Measurements from ENCODE around the gene C11orf24. TPM values are rescaled to one million over a fixed set of nuclear protein-coding genes. Genes with fewer than 3 reads are reported as not detected.

Gene C11orf24
- total and polyA plus RNA-seq, 12 donors = 8.8 to 46.5 (median 26.8) TPM

- Histone ChIP-seq H3K4me1 (replicated peaks in 1 of 2) (no peaks in the 10 kb centered on the region), H3K36me3 (replicated peaks in 1 of 2) (no peaks in the 10 kb centered on the region), H3K4me3 (no peak overlapping the region), H3K27ac (no peak overlapping the region), H3K9me3 (replicated peaks in 1 of 3) (no peaks in the 10 kb centered on the region), H3K27me3 (no peaks in the 10 kb centered on the region)
- DNase-seq = no peak
- no peak for TF ChIP-seq CTCF (IDR thresholded peaks at IDR 0.05)
- no peak for TF ChIP-seq POLR2A (IDR thresholded peaks at IDR 0.05)
- intact Hi-C loops (cut with DNase I) = no loop called here
- whole genome bisulfite sequencing, 4 donors = 77 to 89% (median 81%) methylated on average over 5 of the region's 5 CpGs
These were observed 7.9 kb upstream of the C11orf24 start for GRCh38 chr11:68279676-68280075.

DNA sequence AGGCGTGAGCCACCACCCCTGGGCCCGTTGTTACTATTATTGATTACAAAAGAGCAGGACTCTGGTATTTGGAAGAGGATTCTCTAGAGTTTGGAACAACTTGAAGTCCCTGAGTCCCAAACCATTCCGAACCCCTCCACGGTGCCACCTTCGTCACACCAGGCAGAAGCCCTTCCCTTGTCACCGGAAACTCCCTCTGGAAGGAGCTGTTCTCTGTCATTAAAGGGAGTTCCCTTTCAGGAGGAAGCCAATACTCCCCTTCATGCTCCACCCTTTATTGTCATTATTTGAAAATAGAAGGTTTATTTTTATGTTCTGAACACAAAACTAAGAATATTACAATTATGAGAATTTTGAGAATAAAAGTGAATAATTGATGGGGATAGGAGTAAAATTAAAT lies 5.1 kb upstream of the C11orf24 start:
- TF ChIP-seq POLR2A (IDR thresholded peaks at IDR 0.05) (no peak), CTCF (IDR thresholded peaks at IDR 0.05) (no peak)
- intact Hi-C loops (cut with DNase I) = no loop called here
- 80 to 87% (median 84%) methylated on average over 6 of the region's 6 CpGs for WGBS, 4 donors
- no peak overlapping the region for H3K4me3 ChIP-seq
- no peaks in the 10 kb centered on the region for H3K9me3 ChIP-seq (replicated peaks in 1 of 3)
- H3K27me3 ChIP-seq = no peaks in the 10 kb centered on the region
- no peaks in the 10 kb centered on the region for H3K36me3 ChIP-seq (replicated peaks in 1 of 2)
- no peaks in the 10 kb centered on the region for H3K4me1 ChIP-seq (replicated peaks in 1 of 2)
- no peak overlapping the region for H3K27ac ChIP-seq
- no peak for DNase-seq

DNA sequence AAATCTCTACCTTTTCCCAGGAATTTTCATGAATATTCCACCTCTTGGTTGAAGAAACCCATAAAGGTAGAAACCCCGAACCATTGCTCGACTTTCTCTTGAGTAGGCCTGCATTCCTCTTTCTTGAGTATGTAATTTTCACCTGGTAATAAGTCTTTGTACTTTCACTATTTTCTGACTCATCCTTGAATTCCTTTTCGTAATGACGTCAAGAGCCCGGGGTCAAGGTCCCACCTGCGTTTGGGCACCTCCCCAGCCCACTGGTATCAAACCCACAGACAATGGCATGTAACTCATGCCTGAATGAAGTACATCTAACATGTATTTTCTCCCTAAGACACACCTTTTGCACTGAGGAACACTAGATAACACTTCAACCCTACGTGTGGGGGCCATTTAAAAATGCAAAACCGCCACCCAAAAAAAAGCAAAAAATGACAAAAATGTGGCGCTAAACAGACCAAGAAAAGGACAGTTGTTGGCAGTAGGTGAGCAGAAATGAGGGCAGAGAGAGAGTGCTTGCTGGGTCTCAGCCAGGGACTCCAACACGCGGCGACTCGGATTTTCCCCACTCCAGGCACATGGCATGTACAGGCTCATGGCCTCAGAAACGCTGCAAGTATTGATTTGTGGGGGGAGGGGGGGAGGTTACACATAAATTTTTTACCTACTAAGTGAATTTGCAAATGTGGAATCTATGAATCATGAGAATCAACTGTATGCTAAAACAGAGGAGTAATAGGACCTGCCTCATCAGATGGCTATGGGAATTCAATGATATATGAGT lies 4.1 kb upstream of the C11orf24 start:
- 70 to 78% (median 72%) methylated on average over 14 of the region's 14 CpGs for WGBS, 4 donors
- no peak for DNase-seq
- no peak for TF ChIP-seq CTCF (IDR thresholded peaks at IDR 0.05)
- no peak for TF ChIP-seq POLR2A (IDR thresholded peaks at IDR 0.05)
- H3K4me1 ChIP-seq (replicated peaks in 1 of 2) = peaks cover 0 to 6% of the 10 kb centered on the region in 2 donors
- no peaks in the 10 kb centered on the region for H3K36me3 ChIP-seq (replicated peaks in 1 of 2)
- H3K4me3 ChIP-seq = no peak overlapping the region
- no peaks in the 10 kb centered on the region for H3K27me3 ChIP-seq
- no peak overlapping the region for H3K27ac ChIP-seq
- no peaks in the 10 kb centered on the region for H3K9me3 ChIP-seq (replicated peaks in 1 of 3)
- intact Hi-C loops (cut with DNase I) = no loop called here

DNA sequence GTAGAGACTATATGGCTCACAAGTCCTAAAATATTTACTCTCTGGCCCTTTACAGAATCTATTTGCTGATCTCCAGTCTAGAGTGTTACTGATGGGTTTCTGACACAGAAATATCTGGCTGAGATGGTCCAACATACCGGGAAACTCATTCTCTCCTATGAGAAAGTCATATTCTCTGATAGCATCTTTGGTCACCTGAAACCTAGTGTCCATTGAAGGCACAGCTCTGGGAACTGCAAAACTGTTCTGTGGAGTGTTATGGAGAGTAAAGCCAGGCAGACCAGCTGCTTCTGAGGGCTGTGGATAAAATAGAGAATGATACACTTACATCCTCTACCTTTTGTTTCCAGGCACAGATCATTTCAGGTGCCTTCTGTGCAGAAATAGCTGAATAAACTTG lies 2.5 kb upstream of the C11orf24 start:
- DNase-seq = no peak
- Histone ChIP-seq H3K36me3 (replicated peaks in 1 of 2) (no peaks in the 10 kb centered on the region), H3K27me3 (no peaks in the 10 kb centered on the region), H3K27ac (no peak overlapping the region), H3K9me3 (replicated peaks in 1 of 3) (no peaks in the 10 kb centered on the region), H3K4me3 (no peak overlapping the region), H3K4me1 (replicated peaks in 1 of 2) (peaks cover 0 to 22% of the 10 kb centered on the region in 2 donors)
- 75 to 92% (median 89%) methylated on average over 1 of the region's 1 CpG for WGBS, 4 donors
- TF ChIP-seq CTCF (IDR thresholded peaks at IDR 0.05) = no peak
- no peak for TF ChIP-seq POLR2A (IDR thresholded peaks at IDR 0.05)
- intact Hi-C loops (cut with DNase I) = no loop called here
